H1 (cell line): Measurements from ENCODE around the gene SHLD1. TPM values are rescaled to one million over a fixed set of nuclear protein-coding genes. Genes with fewer than 3 reads are reported as not detected.

Experiments used
- CTCF ChIA-PET: fragments of 300-600 bp; sonication (Branson Sonifier 250); formaldehyde crosslinking; loops from one replicate; lab custom pipeline; 2021; ENCODE audit not compliant: partially characterized antibody; lab: Charles Lee
- POLR2A ChIA-PET: fragments of 300-600 bp; sonication (Branson Sonifier 250); formaldehyde crosslinking; loops from one replicate; lab custom pipeline; 2021; ENCODE audit warnings: inconsistent platforms; ENCODE audit not compliant: partially characterized antibody; lab: Charles Lee
- DNase-seq, 2 experiments: peaks; one replicate each; pipeline versions ENCODE4 v3.0.0 to v3.0.0-alpha.2; 2010 to 2022; ENCODE audit warnings: low spot score in 2 of 2, low read depth in 1 of 2, mixed read lengths in 1 of 2
- FAIRE-seq: peaks from 2 replicates; lab custom pipeline; 2011; peaks lifted over from hg19 to GRCh38; lab: Jason Lieb, UNC
- H2AFZ ChIP-seq: 2 replicates; pipeline ENCODE4 v1.8.1; 2012; ENCODE audit warnings: low read length, inconsistent platforms
- H2AK5ac ChIP-seq: 2 replicates; pipeline ENCODE4 v1.6.1; 2013; ENCODE audit warnings: low read depth, low read length
- H2BK120ac ChIP-seq: replicated peaks from 2 replicates; pipeline ENCODE3; 2013; ENCODE audit warnings: low read depth, low read length, inconsistent platforms
- H2BK12ac ChIP-seq: 2 replicates; pipeline ENCODE4 v1.6.1; 2013; ENCODE audit warnings: low read depth, low read length
- H2BK15ac ChIP-seq: 2 replicates; pipeline ENCODE4 v1.6.1; 2013; ENCODE audit warnings: low read length
- H2BK20ac ChIP-seq: 2 replicates; pipeline ENCODE4 v1.6.1; 2013; ENCODE audit warnings: low read length
- H2BK5ac ChIP-seq: 2 replicates; pipeline ENCODE4 v1.6.1; 2013; ENCODE audit warnings: low read depth, low read length
- H3K14ac ChIP-seq: 2 replicates; pipeline ENCODE4 v1.6.1; 2013; ENCODE audit warnings: inconsistent platforms; ENCODE audit not compliant: insufficient read length
- H3K18ac ChIP-seq: 2 replicates; pipeline ENCODE4 v1.6.1; 2013; ENCODE audit warnings: low read length; ENCODE audit errors: extremely low read depth
- H3K23ac ChIP-seq: 2 replicates; pipeline ENCODE4 v1.6.1; 2013; ENCODE audit warnings: inconsistent platforms; ENCODE audit not compliant: insufficient read length
- H3K23me2 ChIP-seq: 2 replicates; pipeline ENCODE4 v1.6.1; 2013; ENCODE audit warnings: low read depth, low read length
- H3K27ac ChIP-seq: 2 replicates; pipeline ENCODE4 v1.6.1; 2011; ENCODE audit warnings: low read depth, low read length, inconsistent platforms
- H3K27me3 ChIP-seq, 4 experiments: replicated peaks in 1 of 4; 1 replicate in 1 of 4; 2 replicates in 3 of 4; pipeline versions ENCODE4 v1.6.1 to v1.8.1; 2011 to 2013; ENCODE audit warnings: low read length in 3 of 4, mild to moderate bottlenecking in 3 of 4, inconsistent platforms in 2 of 4, mixed read lengths in 2 of 4, moderate library complexity in 1 of 4; ENCODE audit not compliant: control insufficient read depth in 3 of 4, insufficient read depth in 3 of 4; ENCODE audit errors: extremely low read depth in 1 of 4
- H3K36me3 ChIP-seq, 4 experiments: 2 replicates each; pipeline versions ENCODE4 v1.6.1 to v1.8.1; 2011 to 2013; ENCODE audit warnings: mild to moderate bottlenecking in 4 of 4, low read length in 3 of 4, moderate library complexity in 2 of 4, control low read depth in 1 of 4, inconsistent platforms in 1 of 4; ENCODE audit not compliant: insufficient read depth in 4 of 4, control insufficient read depth in 2 of 4
- H3K4ac ChIP-seq: replicated peaks from 2 replicates; pipeline ENCODE3; 2013; ENCODE audit warnings: low read length, low read depth, mixed read lengths, inconsistent platforms; ENCODE audit not compliant: insufficient read length
- H3K4me1 ChIP-seq, 4 experiments: replicated peaks in 1 of 4; 1 replicate in 1 of 4; 2 replicates in 3 of 4; pipeline versions ENCODE4 v1.6.1 to v1.8.1; 2011 to 2013; ENCODE audit warnings: low read length in 3 of 4, inconsistent platforms in 2 of 4, mixed read lengths in 1 of 4; ENCODE audit not compliant: insufficient read depth in 4 of 4, control insufficient read depth in 3 of 4
- H3K4me2 ChIP-seq, 2 experiments: 2 replicates each; pipeline versions ENCODE4 v1.6.1 to v1.8.1; 2011 to 2013; ENCODE audit warnings: low read depth in 2 of 2, low read length in 2 of 2, control low read depth in 1 of 2, inconsistent platforms in 1 of 2, mild to moderate bottlenecking in 1 of 2; ENCODE audit not compliant: insufficient read depth in 1 of 2
- H3K4me3 ChIP-seq, 4 experiments: fragments of 200-600, 300-600 bp in 1 of 4; sonication (generic), shearing (Covaris generic), sonication (Bioruptor Twin) in 1 of 4; 2 replicates each; pipeline versions ENCODE4 v1.5.1 to v1.8.1; 2011 to 2016; ENCODE audit warnings: low read length in 4 of 4, low read depth in 3 of 4, control low read depth in 2 of 4, inconsistent platforms in 2 of 4, mild to moderate bottlenecking in 2 of 4, mixed read lengths in 1 of 4, moderate library complexity in 1 of 4; ENCODE audit not compliant: insufficient read depth in 2 of 4; ENCODE audit errors: extremely low read depth in 1 of 4
- H3K56ac ChIP-seq: replicated peaks from 2 replicates; pipeline ENCODE3; 2013; ENCODE audit warnings: low read depth, mild to moderate bottlenecking, mixed read lengths, low read length, inconsistent platforms; ENCODE audit not compliant: insufficient read length
- H3K79me1 ChIP-seq: 2 replicates; pipeline ENCODE4 v1.6.1; 2013; ENCODE audit warnings: low read depth, low read length, control low read depth
- H3K79me2 ChIP-seq, 2 experiments: 2 replicates each; pipeline versions ENCODE4 v1.6.1 to v1.8.1; 2012 to 2013; ENCODE audit warnings: low read length in 2 of 2, mild to moderate bottlenecking in 2 of 2, inconsistent platforms in 1 of 2; ENCODE audit not compliant: insufficient read depth in 2 of 2, control insufficient read depth in 1 of 2
- H3K9ac ChIP-seq, 4 experiments: replicated peaks in 1 of 4; 1 replicate in 1 of 4; 2 replicates in 3 of 4; pipeline versions ENCODE4 v1.6.1 to v1.8.1; 2011 to 2013; ENCODE audit warnings: low read depth in 3 of 4, low read length in 3 of 4, control low read depth in 2 of 4, mild to moderate bottlenecking in 2 of 4, moderate library complexity in 2 of 4, inconsistent platforms in 1 of 4; ENCODE audit errors: extremely low read depth in 1 of 4
- H3K9me3 ChIP-seq, 2 experiments: 2 replicates each; pipeline versions ENCODE4 v1.6.1 to v1.8.1; 2012 to 2013; ENCODE audit warnings: mild to moderate bottlenecking in 2 of 2, moderate library complexity in 2 of 2, control low read depth in 1 of 2, inconsistent platforms in 1 of 2, low read depth in 1 of 2, low read length in 1 of 2, mixed read lengths in 1 of 2; ENCODE audit not compliant: insufficient read depth in 2 of 2
- H4K20me1 ChIP-seq, 2 experiments: replicated peaks in 1 of 2; 2 replicates each; pipeline versions ENCODE3 to v1.8.1; 2011 to 2013; ENCODE audit warnings: inconsistent platforms in 2 of 2, low read length in 2 of 2, mild to moderate bottlenecking in 1 of 2; ENCODE audit not compliant: insufficient read depth in 2 of 2, control insufficient read depth in 1 of 2
- H4K5ac ChIP-seq: 2 replicates; pipeline ENCODE4 v1.6.1; 2013; ENCODE audit warnings: low read length, low read depth, mixed read lengths, inconsistent platforms; ENCODE audit not compliant: insufficient read length
- H4K8ac ChIP-seq: 2 replicates; pipeline ENCODE4 v1.8.0; 2013; ENCODE audit warnings: mild to moderate bottlenecking, moderate library complexity, low read length, inconsistent platforms; ENCODE audit not compliant: insufficient read depth; ENCODE audit errors: extremely low read depth
- H4K91ac ChIP-seq: replicated peaks from 2 replicates; pipeline ENCODE3; 2013; ENCODE audit warnings: low read length, mixed read lengths, inconsistent platforms; ENCODE audit not compliant: insufficient read length
- BACH1 ChIP-seq: IDR thresholded peaks from 2 replicates; pipeline ENCODE4 v1.6.1; 2012; ENCODE audit warnings: low read length, improper control_type of control experiment
- CBX8 ChIP-seq: fragments of 300-800, 300-1000 bp; sonication (generic); IDR thresholded peaks from 2 replicates; pipeline ENCODE4 v1.7.1; 2016; ENCODE audit warnings: low read depth, low read length, borderline replicate concordance
- GTF2F1 ChIP-seq: IDR thresholded peaks from 2 replicates; pipeline ENCODE4 v1.6.1; 2012; ENCODE audit warnings: low read depth, low read length, improper control_type of control experiment, borderline replicate concordance
- KDM1A ChIP-seq: fragments of 200-600, 300-600 bp; sonication (generic); IDR thresholded peaks from 2 replicates; pipeline ENCODE4 v1.7.1; 2016; ENCODE audit warnings: mild to moderate bottlenecking, low read length, borderline replicate concordance
- NANOG ChIP-seq: IDR thresholded peaks from 2 replicates; pipeline ENCODE4 v1.6.1; 2011; ENCODE audit warnings: low read length, low read depth, mild to moderate bottlenecking, inconsistent platforms; ENCODE audit not compliant: insufficient read depth, poor library complexity, severe bottlenecking
- PHF8 ChIP-seq: fragments of 200-600 bp; sonication (generic); conservative IDR thresholded peaks from 2 replicates; pipeline ENCODE4 v1.7.1; 2012; ENCODE audit warnings: low read depth, mild to moderate bottlenecking, inconsistent platforms, low read length, moderate library complexity
- WGBS, 2 experiments: shearing (Covaris generic) in 1 of 2; methylation state at CpG; one replicate each; pipeline versions ENCODE4 v1.1.6 to v1.1.7; 2013 to 2015; ENCODE audit warnings: low lambda C conversion rate in 2 of 2, mixed read lengths in 2 of 2, inconsistent platforms in 1 of 2, low coverage in 1 of 2, missing lambda C conversion rate in 1 of 2; ENCODE audit not compliant: insufficient replicate concordance in 2 of 2, insufficient coverage in 1 of 2, insufficient read length in 1 of 2; ENCODE audit errors: extremely low coverage in 1 of 2, missing lambda C conversion rate in 1 of 2; 5-methylcytosine and 5-hydroxymethylcytosine counted together
- polyA plus RNA-seq, 7 experiments: library from polyadenylated mRNA; depleted of rRNA in 3 of 7; stranded (reverse) in 5 of 7; unstranded in 2 of 7; fragments of >200 nt in 5 of 7; fragments of 200-250 nt in 2 of 7; gene quantifications; 1 replicate in 5 of 7; 2 replicates in 1 of 7; 4 replicates in 1 of 7; pipeline versions ENCODE4 v1.2.1 to v1.2.3, GENCODE V29; 2011 to 2013; ENCODE audit warnings: missing spikeins in 2 of 7, mixed read lengths in 2 of 7
- total RNA-seq: library from RNA; stranded (reverse); fragmentation: NEBNext Ultra II Directional; extraction: Animal tissue kit (Norgen Biotek cat#: 25700); gene quantifications from 2 replicates; pipeline ENCODE4 v1.2.1, GENCODE V29; 2021

The SHLD1 gene
- total and polyA plus RNA-seq, 2 of the 8 experiments (the other 6 are each of a cell fraction or from before 2014, with no cell fraction given), result 4.2 to 6.5 TPM

DNA sequence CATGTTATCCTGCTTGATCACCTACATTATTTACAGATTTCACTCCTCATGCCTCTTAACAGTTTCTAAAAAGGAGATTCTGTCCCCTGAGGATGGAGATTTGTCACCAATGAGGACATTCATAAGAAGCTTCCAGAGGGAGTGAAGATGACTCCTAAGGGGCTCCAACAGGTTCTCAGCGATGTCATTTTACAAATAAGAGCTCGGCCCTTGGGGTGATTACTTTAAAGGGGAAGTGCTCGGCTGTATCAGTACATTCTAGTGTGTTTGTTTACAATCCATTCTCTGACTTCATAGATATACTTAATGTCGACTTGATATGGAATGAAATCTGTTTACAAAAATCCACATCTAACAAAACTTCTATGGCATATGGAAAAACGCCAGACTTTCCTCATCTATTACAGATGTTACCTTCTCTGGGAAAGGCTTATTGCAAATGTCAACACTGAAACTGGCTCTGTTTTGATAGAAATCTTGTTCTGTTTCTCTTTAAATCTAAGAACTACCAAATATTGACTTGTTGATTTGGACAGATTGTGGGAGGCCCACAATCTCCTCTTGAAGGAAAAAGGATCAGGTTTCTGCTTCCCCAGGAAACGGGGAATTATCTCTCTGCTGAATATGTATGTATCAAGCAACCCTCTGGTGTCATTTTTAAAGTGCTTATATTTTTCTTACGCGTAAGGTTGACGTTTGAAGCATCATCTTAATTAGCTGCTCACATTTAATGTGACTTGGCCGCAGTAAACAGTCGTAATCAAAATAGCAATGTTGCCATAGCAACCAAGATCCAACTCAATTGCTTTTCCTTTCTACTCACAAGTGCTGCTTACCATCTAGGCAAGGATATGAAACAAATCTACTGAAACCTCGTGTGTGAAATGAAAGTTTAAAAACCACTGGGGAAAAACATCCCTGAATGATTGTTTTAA, 95.7 kb downstream of the SHLD1 start:
- Histone ChIP-seq H4K20me1 (no peaks in the 10 kb centered on the region), H3K79me2 (no peaks in the 10 kb centered on the region), H3K4me2 (no peak overlapping the region), H2AK5ac (no peak overlapping the region), H4K91ac (no peak overlapping the region), H3K9me3 (no peaks in the 10 kb centered on the region), H3K14ac (no peak overlapping the region), H3K18ac (no peak overlapping the region), H4K8ac (no peak overlapping the region), H3K23me2 (no peaks in the 10 kb centered on the region), H2BK15ac (no peak overlapping the region), H4K5ac (no peak overlapping the region), H3K36me3 (no peaks in the 10 kb centered on the region), H2BK12ac (no peak overlapping the region), H2AFZ (no peak overlapping the region), H3K4me3 (no peak overlapping the region), H2BK5ac (no peak overlapping the region), H3K23ac (no peak overlapping the region), H3K4me1 (peaks cover 0 to 2% (median 0%) of the 10 kb centered on the region in 4 experiments; a peak in 1 of 7 replicates), H2BK120ac (no peak overlapping the region), H2BK20ac (no peak overlapping the region), H3K27me3 (no peaks in the 10 kb centered on the region), H3K79me1 (no peaks in the 10 kb centered on the region), H3K27ac (no peak overlapping the region), H3K9ac (no peak overlapping the region), H3K4ac (no peak overlapping the region), H3K56ac (no peak overlapping the region)
- TF ChIP-seq GTF2F1 (no peak), BACH1 (no peak), PHF8 (no peak), KDM1A (no peak), NANOG (no peak), CBX8 (no peak)
- DNase-seq (no peak), FAIRE-seq (no peak)
- 85% methylated on average over 12 of the region's 12 CpGs; no CpG with 5 or more reads in 1 of the 2 experiments for WGBS, 2 experiments
- ChIA-PET CTCF (interaction anchor here (0.6 to 1.1 kb wide), 3 partner anchors 9 to 1062 kb away, joined by 3 to 4 read pairs (median 3); no protein-coding TSS in a partner anchor), POLR2A (no interaction called here)
